Posterior vena cava (tissue), 2 donors: Measurements from ENCODE around the gene DCUN1D2. TPM values are rescaled to one million over a fixed set of nuclear protein-coding genes. Genes with fewer than 3 reads are reported as not detected.

Source experiments
- total RNA-seq, 2 donors: library from RNA; stranded (reverse); fragmentation: NEBNext Ultra II Directional; extraction: Animal tissue kit (Norgen Biotek cat#: 25700); gene quantifications; one replicate each; pipeline ENCODE4 v1.2.1, GENCODE V29; 2021
- donor health status: DM: yes; HTN: yes; CAD: no.
- donor health status: DM: yes; HTN: yes; CAD: no.

The DCUN1D2 gene
- total RNA-seq, 2 donors from 2014 or later, result 12.7 to 16.9 TPM

Other genes starting within 250 kb of the DCUN1D2 start
- 100 to 1,000 TPM; 146 to 197 TPM for gene LAMP1, start 193.5 kb downstream of the DCUN1D2 start, total RNA-seq
- 1 to 10 TPM; 3.8 to 4.9 TPM for gene GRTP1, start 126.6 kb downstream of the DCUN1D2 start, total RNA-seq
- 1 to 10 TPM; 1.2 to 1.6 TPM for gene ADPRHL1, start 37.2 kb downstream of the DCUN1D2 start, total RNA-seq
- 10 to 100 TPM; 36.6 to 40.3 TPM for gene TFDP1, start 94.0 kb upstream of the DCUN1D2 start, total RNA-seq
- not detected for gene ATP4B, start 167.5 kb upstream of the DCUN1D2 start, total RNA-seq
- not detected for gene GRK1, start 176.5 kb upstream of the DCUN1D2 start, total RNA-seq